IMR-90 (cell line): Measurements from ENCODE around the gene SEC14L1. TPM values are rescaled to one million over a fixed set of nuclear protein-coding genes. Genes with fewer than 3 reads are reported as not detected.
A peak's percentile ranks its signal among the peaks of the same experiment; 100 is the strongest.

ENCODE experiments used
- ATAC-seq: fragments of 200-7000 bp; cut with Tn5 transposase; 2 replicates; pipeline ENCODE4 v1.9.1; 2020; ENCODE audit warnings: low read depth, mild to moderate bottlenecking, moderate library complexity
- BruUV-seq: library from RNA; stranded (reverse); fragments of 400-500 nt; replicated peaks from 2 replicates; lab custom pipeline; 2021; lab: Mats Ljungman, UMichigan
- CTCF ChIA-PET: fragments of 300-600 bp; formaldehyde crosslinking; extraction: SDS; loops from one replicate; lab custom pipeline; 2021; ENCODE audit warnings: antibody characterized with exemption; lab: Yijun Ruan, JAX
- POLR2A ChIA-PET: fragments of 300-600 bp; sonication (Branson Sonifier 250); formaldehyde crosslinking; loops from one replicate; lab custom pipeline; 2022; ENCODE audit warnings: antibody characterized with exemption; ENCODE audit not compliant: unreplicated experiment; lab: Charles Lee
- DNase-seq: peaks from one replicate; pipeline ENCODE4 v3.0.0; 2013
- H2AFZ ChIP-seq: replicated peaks from 2 replicates; pipeline ENCODE3; 2013; ENCODE audit warnings: low read length, mild to moderate bottlenecking; ENCODE audit not compliant: poor library complexity
- H2AK5ac ChIP-seq: 2 replicates; pipeline ENCODE4 v1.6.1; 2013; ENCODE audit warnings: low read depth, low read length, inconsistent platforms
- H2AK9ac ChIP-seq: replicated peaks from 2 replicates; pipeline ENCODE3; 2013; ENCODE audit warnings: mild to moderate bottlenecking, low read depth, low read length, moderate library complexity; ENCODE audit not compliant: poor library complexity
- H2BK120ac ChIP-seq: 2 replicates; pipeline ENCODE4 v1.6.1; 2013; ENCODE audit warnings: low read depth, low read length, inconsistent platforms
- H2BK15ac ChIP-seq: 3 replicates; pipeline ENCODE4 v1.6.1; 2013; ENCODE audit warnings: low read depth, low read length, inconsistent platforms
- H2BK20ac ChIP-seq: 2 replicates; pipeline ENCODE4 v1.6.1; 2013; ENCODE audit warnings: low read depth, mild to moderate bottlenecking, inconsistent platforms, low read length, moderate library complexity
- H2BK5ac ChIP-seq: 2 replicates; pipeline ENCODE4 v1.6.1; 2013; ENCODE audit warnings: mild to moderate bottlenecking, low read depth, low read length, inconsistent platforms; ENCODE audit not compliant: poor library complexity, severe bottlenecking
- H3K14ac ChIP-seq: replicated peaks from 2 replicates; pipeline ENCODE4 v1.6.1; 2013; ENCODE audit warnings: low read depth, low read length, inconsistent platforms
- H3K18ac ChIP-seq: 2 replicates; pipeline ENCODE4 v1.6.1; 2013; ENCODE audit warnings: low read depth, low read length, control low read depth
- H3K23ac ChIP-seq: 2 replicates; pipeline ENCODE4 v1.6.1; 2013; ENCODE audit warnings: low read depth, low read length, inconsistent platforms
- H3K27ac ChIP-seq: 2 replicates; pipeline ENCODE4 v1.5.1; 2013; ENCODE audit warnings: mild to moderate bottlenecking, control low read depth, low read length; ENCODE audit not compliant: insufficient read depth
- H3K27me3 ChIP-seq: 2 replicates; pipeline ENCODE4 v1.6.1; 2013; ENCODE audit warnings: low read length; ENCODE audit not compliant: control insufficient read depth, insufficient read depth
- H3K36me3 ChIP-seq: 2 replicates; pipeline ENCODE4 v1.6.1; 2013; ENCODE audit warnings: low read length, mixed read lengths; ENCODE audit not compliant: control insufficient read depth, insufficient read depth
- H3K4ac ChIP-seq: 2 replicates; pipeline ENCODE4 v1.6.1; 2013; ENCODE audit warnings: low read depth, low read length, inconsistent platforms
- H3K4me1 ChIP-seq: 2 replicates; pipeline ENCODE4 v1.6.1; 2013; ENCODE audit warnings: low read length, mixed read lengths; ENCODE audit not compliant: control insufficient read depth, insufficient read depth
- H3K4me2 ChIP-seq: 2 replicates; pipeline ENCODE4 v1.6.1; 2013; ENCODE audit warnings: low read depth, mild to moderate bottlenecking, control low read depth, low read length, moderate library complexity
- H3K4me3 ChIP-seq: 2 replicates; pipeline ENCODE4 v1.5.1; 2013; ENCODE audit warnings: low read depth, mild to moderate bottlenecking, control low read depth, low read length, moderate library complexity; ENCODE audit not compliant: insufficient read depth
- H3K56ac ChIP-seq: 2 replicates; pipeline ENCODE4 v1.6.1; 2013; ENCODE audit warnings: low read length, inconsistent platforms; ENCODE audit not compliant: insufficient read depth; ENCODE audit errors: extremely low read depth
- H3K79me1 ChIP-seq, 2 experiments: 2 replicates each; pipeline ENCODE4 v1.6.1; 2013; ENCODE audit warnings: low read length in 2 of 2, inconsistent platforms in 1 of 2, low read depth in 1 of 2
- H3K9ac ChIP-seq: 2 replicates; pipeline ENCODE4 v1.6.1; 2013; ENCODE audit warnings: low read depth, low read length, control low read depth
- H3K9me1 ChIP-seq: 2 replicates; pipeline ENCODE4 v1.6.1; 2013; ENCODE audit warnings: low read length, inconsistent platforms; ENCODE audit not compliant: insufficient read depth
- H3K9me3 ChIP-seq: 2 replicates; pipeline ENCODE4 v1.6.1; 2013; ENCODE audit warnings: low read length; ENCODE audit not compliant: control insufficient read depth, insufficient read depth
- H4K20me1 ChIP-seq: 2 replicates; pipeline ENCODE4 v1.6.1; 2013; ENCODE audit warnings: low read length, inconsistent platforms; ENCODE audit not compliant: insufficient read depth
- H4K5ac ChIP-seq: 2 replicates; pipeline ENCODE4 v1.6.1; 2013; ENCODE audit warnings: mild to moderate bottlenecking, low read depth, low read length, control low read depth
- H4K8ac ChIP-seq, 2 experiments: 2 replicates each; pipeline ENCODE4 v1.6.1; 2013; ENCODE audit warnings: low read depth in 2 of 2, low read length in 2 of 2, control low read depth in 1 of 2, inconsistent platforms in 1 of 2
- H4K91ac ChIP-seq: 2 replicates; pipeline ENCODE4 v1.6.1; 2013; ENCODE audit warnings: low read depth, low read length, inconsistent platforms; ENCODE audit not compliant: insufficient read depth
- BHLHE40 ChIP-seq: fragments of 150-350 bp; IDR thresholded peaks from 2 replicates; pipeline ENCODE4 v1.6.1; 2016; ENCODE audit warnings: mild to moderate bottlenecking, low read depth, low read length
- CEBPB ChIP-seq: IDR thresholded peaks from 2 replicates; pipeline ENCODE4 v1.6.1; 2012; ENCODE audit warnings: low read depth, low read length, improper control_type of control experiment
- CHD1 ChIP-seq: IDR thresholded peaks from 2 replicates; pipeline ENCODE4 v1.6.1; 2012; ENCODE audit warnings: low read depth, low read length, improper control_type of control experiment
- FOS ChIP-seq: fragments of 150-350 bp; IDR thresholded peaks from 2 replicates; pipeline ENCODE4 v1.6.1; 2016; ENCODE audit warnings: low read depth, low read length
- MAZ ChIP-seq: IDR thresholded peaks from 2 replicates; pipeline ENCODE4 v1.6.1; 2012; ENCODE audit warnings: low read depth, mild to moderate bottlenecking, low read length, improper control_type of control experiment, moderate library complexity, borderline replicate concordance
- MXI1 ChIP-seq: IDR thresholded peaks from 2 replicates; pipeline ENCODE4 v1.6.1; 2012; ENCODE audit warnings: low read depth, mild to moderate bottlenecking, low read length, moderate library complexity, borderline replicate concordance
- NFE2L2 ChIP-seq: fragments of 150-350 bp; IDR thresholded peaks from 2 replicates; pipeline ENCODE4 v1.6.1; 2016; ENCODE audit warnings: low read depth, mild to moderate bottlenecking, low read length
- RAD21 ChIP-seq: IDR thresholded peaks from 2 replicates; pipeline ENCODE4 v1.6.1; 2012; ENCODE audit warnings: low read length, improper control_type of control experiment
- RCOR1 ChIP-seq: IDR thresholded peaks from 2 replicates; pipeline ENCODE4 v1.6.1; 2012; ENCODE audit warnings: mild to moderate bottlenecking, low read length, improper control_type of control experiment; ENCODE audit not compliant: insufficient replicate concordance
- RFX5 ChIP-seq: IDR thresholded peaks from 2 replicates; pipeline ENCODE4 v1.8.0; 2012; ENCODE audit warnings: low read depth, mild to moderate bottlenecking, low read length, moderate library complexity
- SMC3 ChIP-seq: fragments of 150-350 bp; IDR thresholded peaks from 2 replicates; pipeline ENCODE4 v1.6.1; 2016; ENCODE audit warnings: low read depth, mild to moderate bottlenecking, antibody characterized with exemption, low read length, moderate library complexity
- WGBS, 2 experiments: methylation state at CpG; one replicate each; pipeline versions ENCODE4 v1.1.5 to v1.1.7; 2013; ENCODE audit warnings: missing lambda C conversion rate in 2 of 2; ENCODE audit not compliant: insufficient read length in 1 of 2; ENCODE audit errors: extremely low coverage in 2 of 2; 5-methylcytosine and 5-hydroxymethylcytosine counted together
- dilution Hi-C: fragments of 300-500 bp; cut with HindIII; formaldehyde crosslinking; loops from one replicate; pipeline ENCODE4 v1.14.3; 2018; ENCODE audit warnings: low sequenced_read_pairs; ENCODE audit not compliant: unreplicated experiment
- in situ Hi-C: fragments of 300-500 bp; cut with MboI; formaldehyde crosslinking; loops from 3 replicates; pipeline ENCODE4 v1.14.3; 2019; ENCODE audit warnings: low sequenced_read_pairs, inconsistent platforms, mixed read lengths
- intact Hi-C: fragments of 100-400 bp; cut with micrococcal nuclease; formaldehyde crosslinking; loops from 2 replicates; pipeline ENCODE4 v1.10.0; 2022
- polyA plus RNA-seq, 3 experiments: library from polyadenylated mRNA; depleted of rRNA; stranded (reverse); fragments of >200 nt; gene quantifications; 2 replicates each; pipeline ENCODE4 v1.2.3, GENCODE V29; 2012; ENCODE audit warnings: low replicate concordance in 1 of 3
- total RNA-seq: library from RNA; depleted of rRNA; stranded (reverse); fragments of >200 nt; gene quantifications from 2 replicates; pipeline ENCODE4 v1.2.3, GENCODE V29; 2012
- TF ChIP-seq, protein P1 (sequence below): conservative IDR thresholded peaks from 2 replicates; pipeline ENCODE4 v1.5.1; 2012; ENCODE audit warnings: mild to moderate bottlenecking, low read depth, low read length, improper control_type of control experiment
- TF ChIP-seq, protein P2 (sequence below): fragments of 150-350 bp; IDR thresholded peaks from 2 replicates; pipeline ENCODE4 v1.6.1; 2017; ENCODE audit warnings: mild to moderate bottlenecking, antibody characterized with exemption, low read length, low read depth

SEC14L1 gene
- total and polyA plus RNA-seq, 2 of the 4 experiments (the other 2 are of a cell fraction) = 24.9 to 35.8 TPM

DNA sequence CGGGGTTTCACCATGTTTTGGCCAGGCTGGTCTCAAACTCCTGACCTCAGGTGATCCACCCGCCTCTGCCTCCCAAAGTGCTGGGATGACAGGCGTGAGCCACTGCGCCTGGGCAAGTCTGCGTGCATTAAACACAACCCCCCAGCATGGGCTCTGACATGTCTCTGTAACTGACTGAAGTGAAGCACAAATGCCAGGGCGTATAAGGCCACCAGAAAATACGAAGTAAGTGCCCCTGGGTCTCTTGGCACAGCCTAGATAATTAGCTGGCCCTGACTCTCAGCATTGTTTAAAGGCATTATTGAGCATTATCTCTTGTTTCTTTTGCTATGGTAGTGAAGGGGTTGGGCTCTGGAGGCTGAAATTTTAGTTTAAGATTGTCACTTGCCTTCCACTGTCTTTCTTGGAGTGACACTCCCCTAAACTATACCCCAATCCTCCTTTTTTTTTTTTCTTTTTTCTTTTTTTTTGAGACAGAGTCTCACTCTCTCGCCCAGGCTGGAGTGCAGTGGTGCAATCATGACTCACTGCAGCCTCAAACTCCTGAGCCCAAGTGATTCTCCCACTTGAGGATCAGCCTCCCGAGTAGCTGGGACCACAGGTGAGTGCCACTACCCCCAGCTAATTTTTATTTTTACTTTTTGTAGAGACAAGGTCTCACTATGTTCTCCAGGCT, 8.2 kb upstream of the SEC14L1 start:
- Histone ChIP-seq H3K9me3 (peaks cover 5% of the 10 kb centered on the region), H2BK5ac (peak overlapping the region; percentile 49), H4K5ac (peak overlapping the region; percentile 67; the same call in 1 of the 2 replicates), H3K4me1 (peaks cover 16% of the 10 kb centered on the region), H2BK20ac (peak overlapping the region; percentile 31), H3K27ac (no peak overlapping the region), H3K23ac (peak overlapping the region; percentile 14; the same call in 1 of the 2 replicates), H2AK5ac (peak overlapping the region; percentile 82; the same call in 1 of the 2 replicates), H2BK15ac (peak overlapping the region; percentile 91; the same call in 1 of the 3 replicates), H3K4me3 (no peak overlapping the region), H3K9me1 (peaks cover 9% of the 10 kb centered on the region), H2AFZ (no peak overlapping the region), H4K8ac (peak overlapping the region in 1 of 2 experiments; percentile 64; a peak in 2 of 4 replicates), H3K79me1 (peaks cover 0 to 8% of the 10 kb centered on the region in 2 experiments; a peak in 2 of 4 replicates), H3K27me3 (no peaks in the 10 kb centered on the region), H2AK9ac (peak overlapping the region; percentile 60), H4K20me1 (no peaks in the 10 kb centered on the region), H4K91ac (0 out of 2 replicates have a peak overlapping the region, but pooled peaks have one; percentile 62), H3K36me3 (no peaks in the 10 kb centered on the region), H3K4me2 (no peak overlapping the region), H3K4ac (peak overlapping the region; percentile 74), H2BK120ac (peak overlapping the region; percentile 48), H3K18ac (peak overlapping the region; percentile 82; the same call in 1 of the 2 replicates), H3K9ac (no peak overlapping the region), H3K14ac (peak overlapping the region; percentile 30; the same call in 1 of the 2 replicates), H3K56ac (no peak overlapping the region)
- intact Hi-C loops = no loop called here
- peak; percentile 50 for ATAC-seq
- in situ Hi-C loops = no loop called here
- BruUV-seq = no TSS peak
- 96% methylated on average over 5 of the region's 9 CpGs; no CpG with 5 or more reads in 1 of the 2 experiments for WGBS, 2 experiments
- ChIA-PET POLR2A (no interaction called here), CTCF (no interaction called here)
- peak; percentile 82 for TF ChIP-seq CEBPB
- no peak for TF ChIP-seq RCOR1
- TF ChIP-seq, protein P1, sequence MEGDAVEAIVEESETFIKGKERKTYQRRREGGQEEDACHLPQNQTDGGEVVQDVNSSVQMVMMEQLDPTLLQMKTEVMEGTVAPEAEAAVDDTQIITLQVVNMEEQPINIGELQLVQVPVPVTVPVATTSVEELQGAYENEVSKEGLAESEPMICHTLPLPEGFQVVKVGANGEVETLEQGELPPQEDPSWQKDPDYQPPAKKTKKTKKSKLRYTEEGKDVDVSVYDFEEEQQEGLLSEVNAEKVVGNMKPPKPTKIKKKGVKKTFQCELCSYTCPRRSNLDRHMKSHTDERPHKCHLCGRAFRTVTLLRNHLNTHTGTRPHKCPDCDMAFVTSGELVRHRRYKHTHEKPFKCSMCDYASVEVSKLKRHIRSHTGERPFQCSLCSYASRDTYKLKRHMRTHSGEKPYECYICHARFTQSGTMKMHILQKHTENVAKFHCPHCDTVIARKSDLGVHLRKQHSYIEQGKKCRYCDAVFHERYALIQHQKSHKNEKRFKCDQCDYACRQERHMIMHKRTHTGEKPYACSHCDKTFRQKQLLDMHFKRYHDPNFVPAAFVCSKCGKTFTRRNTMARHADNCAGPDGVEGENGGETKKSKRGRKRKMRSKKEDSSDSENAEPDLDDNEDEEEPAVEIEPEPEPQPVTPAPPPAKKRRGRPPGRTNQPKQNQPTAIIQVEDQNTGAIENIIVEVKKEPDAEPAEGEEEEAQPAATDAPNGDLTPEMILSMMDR = no peak
- no peak for TF ChIP-seq RAD21
- no peak for TF ChIP-seq BHLHE40
- TF ChIP-seq, protein P2, sequence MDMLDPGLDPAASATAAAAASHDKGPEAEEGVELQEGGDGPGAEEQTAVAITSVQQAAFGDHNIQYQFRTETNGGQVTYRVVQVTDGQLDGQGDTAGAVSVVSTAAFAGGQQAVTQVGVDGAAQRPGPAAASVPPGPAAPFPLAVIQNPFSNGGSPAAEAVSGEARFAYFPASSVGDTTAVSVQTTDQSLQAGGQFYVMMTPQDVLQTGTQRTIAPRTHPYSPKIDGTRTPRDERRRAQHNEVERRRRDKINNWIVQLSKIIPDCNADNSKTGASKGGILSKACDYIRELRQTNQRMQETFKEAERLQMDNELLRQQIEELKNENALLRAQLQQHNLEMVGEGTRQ = no peak
- TF ChIP-seq MXI1 = no peak
- TF ChIP-seq RFX5 = no peak
- TF ChIP-seq FOS = peak; percentile 54; the same call in 1 of the 2 replicates
- no peak for TF ChIP-seq MAZ
- no peak for TF ChIP-seq NFE2L2
- no peak for TF ChIP-seq SMC3
- TF ChIP-seq CHD1 = no peak
- dilution Hi-C loops = no loop called here
- no peak for DNase-seq
